Measurements from ENCODE around the gene CCDC196.
"Not testable (repeated sequence)": the region's sequence is repeated elsewhere in the genome, so short reads cannot be mapped to it uniquely, and the experiment has no call there.

Gene CCDC196

DNA sequence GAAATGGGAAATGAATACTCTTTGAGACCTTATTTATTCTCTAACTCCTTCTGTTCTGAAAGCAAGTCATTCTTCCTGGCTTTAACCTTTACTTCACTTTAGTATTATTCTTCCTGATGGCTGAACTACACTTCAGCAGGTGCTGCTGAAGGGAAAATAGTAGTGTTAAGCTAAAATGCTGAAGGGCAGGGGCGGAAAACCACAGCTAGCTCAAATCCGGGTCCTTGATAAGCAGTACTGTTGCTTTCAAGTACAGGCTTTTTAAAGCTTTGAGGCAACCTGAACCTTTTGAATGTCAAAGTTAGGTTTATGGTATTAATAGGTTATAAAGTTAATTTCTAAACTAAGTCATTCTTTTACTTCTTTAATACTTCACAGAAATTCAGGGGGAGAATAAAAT lies 10.7 kb downstream of the CCDC196 start:
- POLR2A ChIA-PET, result no interaction called here
- no peak overlapping the region for H3K4me3 ChIP-seq (ENCODE audit: low read depth, low read length)
- TF ChIP-seq, protein P1, sequence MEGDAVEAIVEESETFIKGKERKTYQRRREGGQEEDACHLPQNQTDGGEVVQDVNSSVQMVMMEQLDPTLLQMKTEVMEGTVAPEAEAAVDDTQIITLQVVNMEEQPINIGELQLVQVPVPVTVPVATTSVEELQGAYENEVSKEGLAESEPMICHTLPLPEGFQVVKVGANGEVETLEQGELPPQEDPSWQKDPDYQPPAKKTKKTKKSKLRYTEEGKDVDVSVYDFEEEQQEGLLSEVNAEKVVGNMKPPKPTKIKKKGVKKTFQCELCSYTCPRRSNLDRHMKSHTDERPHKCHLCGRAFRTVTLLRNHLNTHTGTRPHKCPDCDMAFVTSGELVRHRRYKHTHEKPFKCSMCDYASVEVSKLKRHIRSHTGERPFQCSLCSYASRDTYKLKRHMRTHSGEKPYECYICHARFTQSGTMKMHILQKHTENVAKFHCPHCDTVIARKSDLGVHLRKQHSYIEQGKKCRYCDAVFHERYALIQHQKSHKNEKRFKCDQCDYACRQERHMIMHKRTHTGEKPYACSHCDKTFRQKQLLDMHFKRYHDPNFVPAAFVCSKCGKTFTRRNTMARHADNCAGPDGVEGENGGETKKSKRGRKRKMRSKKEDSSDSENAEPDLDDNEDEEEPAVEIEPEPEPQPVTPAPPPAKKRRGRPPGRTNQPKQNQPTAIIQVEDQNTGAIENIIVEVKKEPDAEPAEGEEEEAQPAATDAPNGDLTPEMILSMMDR (IDR thresholded peaks at IDR 0.05; ENCODE audit: insufficient read depth, low read length, missing control alignments), result no peak
- CTCF ChIA-PET, result interaction anchor here (0.8 to 3.6 kb wide), 6 partner anchors 11 to 1207 kb away, joined by 3 to 32 read pairs (median 3); partner anchors contain the start of gene GPHN
- no peak for DNase-seq (ENCODE audit: low read depth, low spot score)

GRCh38 chr14:66498311-66498710 lies 12.1 kb downstream of the CCDC196 start:
- ChIA-PET POLR2A (no interaction called here), CTCF (interaction anchor here (1.2 to 3.6 kb wide), 2 partner anchors 9 to 21 kb away, joined by 3 to 32 read pairs; partner anchors contain the start of gene GPHN)
- H3K4me3 ChIP-seq (ENCODE audit: low read depth, low read length), result no peak overlapping the region
- DNase-seq (ENCODE audit: low read depth, low spot score), result no peak
- TF ChIP-seq, protein P1 (IDR thresholded peaks at IDR 0.05; ENCODE audit: insufficient read depth, low read length, missing control alignments), result no peak

DNA sequence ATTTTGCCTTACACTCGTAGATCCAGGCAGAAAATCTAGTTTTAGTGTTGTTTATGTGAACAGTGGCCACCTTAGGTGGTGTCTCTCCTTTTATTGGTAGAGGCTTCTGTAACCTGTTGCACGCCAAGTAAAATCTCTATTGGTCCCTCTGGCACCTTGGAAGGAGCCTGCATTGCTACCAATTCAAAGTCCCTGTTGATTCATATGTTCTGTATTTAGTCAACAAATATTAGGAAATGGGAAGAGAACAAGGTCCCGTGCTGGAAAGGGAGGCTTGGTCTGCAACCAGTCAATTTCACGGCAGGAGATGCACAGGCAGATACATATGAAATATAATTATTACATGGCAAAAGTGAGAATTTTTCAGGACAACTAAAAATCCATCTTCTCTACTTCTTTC lies 15.4 kb downstream of the CCDC196 start:
- H3K4me3 ChIP-seq (ENCODE audit: low read depth, low read length), result no peak overlapping the region
- ChIA-PET CTCF (no interaction called here), POLR2A (no interaction called here)
- no peak for DNase-seq (ENCODE audit: low read depth, low spot score)
- TF ChIP-seq, protein P1 (IDR thresholded peaks at IDR 0.05; ENCODE audit: insufficient read depth, low read length, missing control alignments), result no peak

DNA sequence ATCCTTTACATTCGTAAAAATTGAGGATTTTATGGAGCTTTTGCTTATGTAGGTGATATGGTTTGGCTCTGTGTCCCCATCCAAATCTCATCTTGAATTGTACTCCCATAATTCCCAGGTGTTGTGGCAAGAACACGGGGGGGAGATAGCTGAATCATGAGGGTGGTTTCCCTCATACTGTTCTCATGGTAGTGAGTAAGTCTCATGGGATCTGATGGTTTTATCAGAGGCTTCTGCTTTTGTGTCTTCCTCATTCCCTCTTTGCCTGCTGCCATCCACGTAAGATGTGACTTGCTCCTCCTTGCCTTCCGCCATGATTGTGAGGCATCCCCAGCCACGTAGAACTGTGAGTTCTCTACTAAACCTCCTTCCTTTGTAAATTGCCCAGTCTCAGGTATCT lies 16.7 kb downstream of the CCDC196 start:
- ChIA-PET POLR2A (interaction anchor here (0.6 kb wide), 1 partner anchor 632 kb away, joined by 3 read pairs; no protein-coding TSS in a partner anchor), CTCF (interaction anchor here (1.2 kb wide), 1 partner anchor 12 kb away, joined by 4 read pairs; no protein-coding TSS in a partner anchor)
- not testable (repeated sequence) for DNase-seq (ENCODE audit: low read depth, low spot score); H3K4me3 ChIP-seq (ENCODE audit: low read depth, low read length)

DNA sequence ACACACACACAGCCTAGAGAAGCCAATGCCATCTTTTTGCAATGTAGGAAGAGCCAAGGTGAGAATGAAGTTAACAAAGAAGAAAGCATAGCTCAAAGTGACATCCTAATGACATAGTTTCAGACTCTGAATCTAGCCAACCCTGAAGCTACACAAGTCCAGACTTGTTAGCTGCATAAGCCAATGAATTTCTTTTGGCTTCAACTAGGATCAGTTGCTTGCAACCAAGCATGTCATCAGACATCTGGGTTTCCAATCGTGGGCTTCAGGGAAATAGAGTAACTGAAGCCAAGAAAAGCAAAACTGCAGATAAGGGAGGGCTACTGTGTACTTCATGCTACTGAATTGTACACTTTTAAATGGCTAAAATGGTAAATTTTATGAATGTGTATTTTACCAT lies 17.4 kb downstream of the CCDC196 start:
- POLR2A ChIA-PET, result interaction anchor here (0.6 kb wide), 1 partner anchor 631 kb away, joined by 3 read pairs; no protein-coding TSS in a partner anchor
- TF ChIP-seq, protein P1 (IDR thresholded peaks at IDR 0.05; ENCODE audit: insufficient read depth, low read length, missing control alignments), result no peak
- DNase-seq (ENCODE audit: low read depth, low spot score), result no peak
- H3K4me3 ChIP-seq (ENCODE audit: low read depth, low read length), result no peak overlapping the region
- CTCF ChIA-PET, result interaction anchor here (1.2 kb wide), 1 partner anchor 12 kb away, joined by 4 read pairs; no protein-coding TSS in a partner anchor

- TF ChIP-seq, protein P1 (IDR thresholded peaks at IDR 0.05; ENCODE audit: insufficient read depth, low read length, missing control alignments), result no peak
- ChIA-PET POLR2A (interaction anchor here (0.5 kb wide), 1 partner anchor 254 kb away, joined by 3 read pairs; no protein-coding TSS in a partner anchor), CTCF (interaction anchor here (1.0 to 2.3 kb wide), 2 partner anchors 9 to 631 kb away, joined by 4 to 32 read pairs; no protein-coding TSS in a partner anchor)
- H3K4me3 ChIP-seq (ENCODE audit: low read depth, low read length), result peak overlapping the region; percentile 91
- DNase-seq (ENCODE audit: low read depth, low spot score), result no peak
Observed at GRCh38 chr14:66507181-66507721, 21.1 kb downstream of the CCDC196 start.

Data from AG04449 (cell line).